Fibroblast of the aortic adventitia (primary cell): Measurements from ENCODE around the gene MRPL37. TPM values are rescaled to one million over a fixed set of nuclear protein-coding genes. Genes with fewer than 3 reads are reported as not detected.

Experiments
- DNase-seq: peaks from one replicate; pipeline ENCODE4 v3.0.0-alpha.2; 2010; ENCODE audit warnings: low read depth
- H3K4me3 ChIP-seq: 2 replicates; pipeline ENCODE4 v1.5.1; 2011; ENCODE audit warnings: low read depth, mild to moderate bottlenecking, control low read depth, low read length, moderate library complexity
- CTCF ChIP-seq: IDR thresholded peaks from 2 replicates; pipeline ENCODE4 v1.5.1; 2011; ENCODE audit warnings: mild to moderate bottlenecking, low read length, control low read depth, inconsistent platforms; ENCODE audit not compliant: insufficient read depth
- total RNA-seq: library from RNA; depleted of rRNA; stranded (reverse); fragments of >200 nt; gene quantifications from 2 replicates; pipeline ENCODE4 v1.2.3, GENCODE V29; 2012; ENCODE audit warnings: low replicate concordance

The MRPL37 gene
- total RNA-seq, 1 donor = 98.7 TPM

GRCh38 chr1:54171606-54172005, 28.4 kb upstream of the MRPL37 start:
- no peak overlapping the region for H3K4me3 ChIP-seq
- no peak for TF ChIP-seq CTCF
- no peak for DNase-seq

GRCh38 chr1:54172614-54173599, 27.1 kb upstream of the MRPL37 start:
- no peak overlapping the region for H3K4me3 ChIP-seq
- no peak for DNase-seq
- TF ChIP-seq CTCF = no peak

GRCh38 chr1:54173681-54174080, 26.3 kb upstream of the MRPL37 start:
- TF ChIP-seq CTCF = no peak
- DNase-seq = no peak

GRCh38 chr1:54174106-54174505, 25.9 kb upstream of the MRPL37 start:
- no peak for DNase-seq
- TF ChIP-seq CTCF = no peak
- no peak overlapping the region for H3K4me3 ChIP-seq

More at GRCh38 chr1:54173681-54174080, 26.3 kb upstream of the MRPL37 start:
- no peak overlapping the region for H3K4me3 ChIP-seq

GRCh38 chr1:54176621-54177327, 23.2 kb upstream of the MRPL37 start:
- DNase-seq = no peak
- H3K4me3 ChIP-seq = no peak overlapping the region
- no peak for TF ChIP-seq CTCF

GRCh38 chr1:54177726-54178125, 22.2 kb upstream of the MRPL37 start:
- DNase-seq = no peak
- no peak overlapping the region for H3K4me3 ChIP-seq
- no peak for TF ChIP-seq CTCF
